Testis (tissue), 3 donors: ENCODE data around the gene SBNO2. TPM values are rescaled to one million over a fixed set of nuclear protein-coding genes. Genes with fewer than 3 reads are reported as not detected.

Source experiments
- DNase-seq: peaks from one replicate; pipeline ENCODE4 v3.0.0-alpha.2; 2019
- H3K27ac ChIP-seq, 2 donors: fragments of 200-600 bp; sonication (generic); one replicate each; pipeline ENCODE4 v1.5.1; 2019
- H3K27me3 ChIP-seq: fragments of 200-600 bp; sonication (generic); one replicate; pipeline ENCODE4 v1.5.1; 2019
- H3K36me3 ChIP-seq: fragments of 200-600 bp; sonication (generic); one replicate; pipeline ENCODE4 v1.5.1; 2017; ENCODE audit warnings: low read depth; ENCODE audit errors: missing control alignments
- H3K4me1 ChIP-seq: fragments of 200-600 bp; sonication (generic); one replicate; pipeline ENCODE4 v1.5.1; 2019
- H3K4me3 ChIP-seq, 2 donors: fragments of 200-600 bp; sonication (generic); one replicate each; pipeline ENCODE4 v1.5.1; 2017 to 2019
- H3K9me3 ChIP-seq: fragments of 200-600 bp; sonication (generic); one replicate; pipeline ENCODE4 v1.5.1; 2017
- POLR2A ChIP-seq: fragments of 450-650 bp; IDR thresholded peaks from one replicate; pipeline ENCODE4 v1.6.1; 2017; ENCODE audit warnings: antibody characterized with exemption, mild to moderate bottlenecking, moderate library complexity
- WGBS, 2 donors: methylation state at CpG; one replicate each; pipeline ENCODE4 v1.1.5; 2018; 5-methylcytosine and 5-hydroxymethylcytosine counted together
- intact Hi-C: fragments of 100-400 bp; cut with DNase I; formaldehyde crosslinking; loops from one replicate; pipeline ENCODE4 v1.15.1; 2023; ENCODE audit warnings: low total_unique reads
- polyA plus RNA-seq: library from polyadenylated mRNA; stranded (reverse); fragments of 350-450 nt; fragmentation: Illumina TruSeq; extraction: RNeasy Lipid Tissue Mini Kit (QIAGEN cat#74804); gene quantifications from one replicate; pipeline ENCODE4 v1.2.3, GENCODE V29; 2014; ENCODE audit warnings: low read depth, low replicate concordance; ENCODE audit not compliant: insufficient read depth
- total RNA-seq, 2 donors: library from RNA; depleted of rRNA; stranded (reverse); fragments of >200 nt; gene quantifications; one replicate each; pipeline ENCODE4 v1.2.3, GENCODE V29; 2016
- TF ChIP-seq, protein P1 (sequence below), 3 experiments: fragments of 450-650 bp in 2 of 3; fragments of 200-600 bp in 1 of 3; sonication (generic) in 1 of 3; IDR thresholded peaks; one replicate each; pipeline ENCODE4 v1.5.1; 2016 to 2019; ENCODE audit warnings: antibody characterized with exemption in 3 of 3, mild to moderate bottlenecking in 2 of 3, moderate library complexity in 1 of 3

The SBNO2 gene
- total and polyA plus RNA-seq, 3 donors from 2014 or later = 34.3 to 65.0 (median 58.9) TPM

DNA sequence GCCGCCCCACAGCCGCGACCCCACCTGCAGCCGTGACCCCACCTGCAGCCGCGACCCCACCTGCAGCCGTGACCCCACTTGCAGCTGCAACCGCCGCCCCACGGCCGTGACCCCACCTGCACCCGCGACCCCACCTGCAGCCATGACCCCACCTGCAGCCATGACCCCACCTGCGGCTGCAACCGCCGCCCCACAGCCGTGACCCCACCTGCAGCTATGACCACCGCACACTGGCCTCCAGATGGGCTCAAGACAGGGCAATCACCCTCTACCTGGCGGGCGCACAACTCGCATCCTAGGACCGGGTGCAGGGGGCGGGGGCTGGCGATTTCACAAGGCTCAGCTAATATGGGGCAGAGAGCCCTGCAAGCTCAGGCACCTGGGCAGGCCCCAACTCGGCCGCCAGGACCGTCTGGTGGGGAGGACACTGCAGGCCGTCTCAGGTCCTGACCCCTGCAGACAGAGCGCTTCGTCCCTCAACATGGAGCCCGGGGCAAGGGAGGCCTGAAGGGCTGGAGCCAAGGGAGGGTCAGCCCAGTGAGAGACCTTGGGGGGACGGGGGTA, 15.1 kb downstream of the SBNO2 start:
- Histone ChIP-seq H3K4me1 (peaks cover 27% of the 10 kb centered on the region), H3K27me3 (no peaks in the 10 kb centered on the region), H3K27ac (no peak overlapping the region), H3K9me3 (no peaks in the 10 kb centered on the region), H3K4me3 (no peak overlapping the region), H3K36me3 (no peaks in the 10 kb centered on the region)
- TF ChIP-seq, protein P1, sequence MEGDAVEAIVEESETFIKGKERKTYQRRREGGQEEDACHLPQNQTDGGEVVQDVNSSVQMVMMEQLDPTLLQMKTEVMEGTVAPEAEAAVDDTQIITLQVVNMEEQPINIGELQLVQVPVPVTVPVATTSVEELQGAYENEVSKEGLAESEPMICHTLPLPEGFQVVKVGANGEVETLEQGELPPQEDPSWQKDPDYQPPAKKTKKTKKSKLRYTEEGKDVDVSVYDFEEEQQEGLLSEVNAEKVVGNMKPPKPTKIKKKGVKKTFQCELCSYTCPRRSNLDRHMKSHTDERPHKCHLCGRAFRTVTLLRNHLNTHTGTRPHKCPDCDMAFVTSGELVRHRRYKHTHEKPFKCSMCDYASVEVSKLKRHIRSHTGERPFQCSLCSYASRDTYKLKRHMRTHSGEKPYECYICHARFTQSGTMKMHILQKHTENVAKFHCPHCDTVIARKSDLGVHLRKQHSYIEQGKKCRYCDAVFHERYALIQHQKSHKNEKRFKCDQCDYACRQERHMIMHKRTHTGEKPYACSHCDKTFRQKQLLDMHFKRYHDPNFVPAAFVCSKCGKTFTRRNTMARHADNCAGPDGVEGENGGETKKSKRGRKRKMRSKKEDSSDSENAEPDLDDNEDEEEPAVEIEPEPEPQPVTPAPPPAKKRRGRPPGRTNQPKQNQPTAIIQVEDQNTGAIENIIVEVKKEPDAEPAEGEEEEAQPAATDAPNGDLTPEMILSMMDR (IDR thresholded peaks at IDR 0.05) = no peak
- TF ChIP-seq POLR2A = no peak
- 94% methylated on average over 25 to 26 of the region's 32 CpGs for WGBS, 2 donors
- no peak for DNase-seq
- intact Hi-C loops = no loop called here

DNA sequence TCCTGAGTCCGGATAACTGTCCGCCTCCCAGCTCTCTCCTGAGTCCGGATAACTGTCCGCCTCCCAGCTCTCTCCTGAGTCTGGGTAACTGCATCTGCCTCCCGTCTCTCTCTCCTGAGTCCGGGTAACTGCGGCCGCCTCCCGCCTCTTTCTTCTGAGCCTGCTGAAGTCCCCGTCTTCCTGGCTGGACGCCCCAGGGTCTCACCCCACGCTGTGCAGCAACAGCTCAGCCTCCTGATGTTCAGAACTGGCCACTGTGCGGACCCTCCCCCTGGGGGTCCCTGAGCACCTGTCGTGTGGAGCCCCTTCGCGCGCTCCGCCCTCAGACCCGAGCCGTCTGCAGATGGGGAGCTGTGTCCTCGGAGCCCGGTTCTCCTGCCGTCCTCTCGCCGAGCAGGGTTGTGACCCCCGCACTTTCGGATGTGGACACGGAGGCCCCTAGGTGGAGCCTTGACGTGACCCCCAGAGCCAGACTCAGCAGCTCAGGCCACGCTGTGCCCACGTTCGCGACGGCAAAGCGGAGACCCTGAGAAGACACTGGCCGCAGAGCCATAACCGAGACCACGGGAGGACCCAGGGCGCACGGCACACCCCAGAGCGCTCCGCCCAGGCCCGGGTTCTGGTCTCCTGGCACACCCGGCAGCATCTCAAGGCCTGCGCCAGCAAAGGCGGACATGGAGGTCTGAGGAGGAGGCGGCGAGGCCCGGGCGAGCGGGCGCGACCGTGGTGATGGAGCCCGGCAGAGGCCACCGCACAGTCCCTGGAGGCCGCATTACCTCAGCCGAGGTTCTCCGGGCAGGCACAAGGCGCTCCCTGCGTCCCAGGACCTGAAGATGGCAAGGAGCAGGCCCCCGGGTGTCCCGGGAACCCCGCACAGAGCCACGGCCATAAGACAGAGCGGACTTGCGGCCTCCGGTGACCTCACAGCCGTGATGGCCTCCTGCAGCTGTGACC, 15.9 kb downstream of the SBNO2 start:
- peaks cover 26% of the 10 kb centered on the region for H3K4me1 ChIP-seq
- no peak for DNase-seq

DNA sequence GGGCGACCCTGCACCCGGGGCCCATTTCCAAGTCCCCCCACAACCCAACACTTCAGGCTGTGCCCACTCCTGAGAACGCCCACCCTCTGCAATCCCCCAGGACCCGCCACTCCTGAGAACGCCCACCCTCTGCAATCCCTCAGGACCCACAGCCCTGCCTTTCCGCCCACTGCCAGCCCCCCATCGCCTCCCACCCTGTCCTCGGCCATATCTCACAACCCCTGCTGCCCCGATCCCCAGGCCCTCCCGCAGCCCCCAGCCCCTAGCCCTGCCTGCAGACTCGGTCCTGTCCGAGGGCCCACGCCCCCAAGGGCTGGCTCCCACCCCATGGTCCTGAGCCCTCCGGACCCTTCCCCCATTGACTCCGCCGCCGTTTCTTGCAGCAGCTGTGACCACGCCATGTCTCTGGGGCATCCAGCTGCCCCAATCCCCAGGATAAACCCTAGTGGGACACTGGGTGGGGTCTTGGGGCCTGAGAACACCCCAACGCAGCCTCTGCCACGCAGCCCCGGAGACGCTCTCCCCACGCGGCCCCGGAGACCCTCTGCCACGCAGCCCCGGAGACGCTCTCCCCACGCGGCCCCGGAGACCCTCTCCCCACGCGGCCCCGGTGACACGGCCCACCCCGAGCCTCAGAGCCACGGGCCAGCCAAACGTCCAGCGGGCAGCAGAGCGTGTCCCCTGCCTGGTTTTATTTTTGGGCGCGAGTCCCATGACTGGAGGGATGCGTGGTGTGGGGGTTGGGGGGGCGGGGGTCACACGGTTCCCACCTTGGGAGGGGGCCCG, 17.0 kb downstream of the SBNO2 start:
- no peaks in the 10 kb centered on the region for H3K36me3 ChIP-seq
- 94% methylated on average over 39 to 46 of the region's 46 CpGs for WGBS, 2 donors
- H3K27me3 ChIP-seq = no peaks in the 10 kb centered on the region
- H3K9me3 ChIP-seq = no peaks in the 10 kb centered on the region
- TF ChIP-seq, protein P1 (IDR thresholded peaks at IDR 0.05) = no peak
- no peak for TF ChIP-seq POLR2A
- no peak for DNase-seq
- H3K4me1 ChIP-seq = peaks cover 30% of the 10 kb centered on the region
- H3K27ac ChIP-seq = no peak overlapping the region
- intact Hi-C loops = no loop called here
- no peak overlapping the region for H3K4me3 ChIP-seq

More for the DNA sequence above, 15.9 kb downstream of the SBNO2 start:
- WGBS, 2 donors = 94% methylated on average over 29 to 69 of the region's 69 CpGs
- H3K27ac ChIP-seq = no peak overlapping the region
- no peaks in the 10 kb centered on the region for H3K27me3 ChIP-seq
- H3K4me3 ChIP-seq = no peak overlapping the region
- intact Hi-C loops = no loop called here
- no peaks in the 10 kb centered on the region for H3K36me3 ChIP-seq
- H3K9me3 ChIP-seq = no peaks in the 10 kb centered on the region
- TF ChIP-seq POLR2A = no peak
- TF ChIP-seq, protein P1 (IDR thresholded peaks at IDR 0.05) = no peak

DNA sequence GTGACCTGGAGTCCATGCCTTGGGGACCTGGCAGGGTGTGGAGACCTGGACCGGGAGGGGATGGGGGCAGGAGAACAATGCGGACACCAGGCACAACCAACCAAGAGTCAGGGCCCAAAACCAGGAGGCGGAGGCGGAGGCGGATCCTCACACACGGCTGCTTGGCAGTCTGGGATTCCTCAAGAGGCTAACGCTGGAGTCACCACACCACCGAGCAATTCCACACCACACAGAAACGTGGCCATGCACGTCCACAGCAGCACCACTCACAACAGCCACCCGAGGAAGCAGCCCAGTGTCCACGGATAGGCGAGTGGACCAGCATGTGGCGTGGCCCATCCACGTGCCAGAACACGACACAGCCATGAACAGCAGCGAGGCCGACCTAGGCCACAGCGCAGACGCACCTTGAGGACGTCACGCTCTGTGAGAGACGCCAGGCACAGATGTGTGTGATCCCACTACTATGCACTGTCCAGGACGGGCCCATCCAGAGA, 17.7 kb downstream of the SBNO2 start:
- Histone ChIP-seq H3K27me3 (no peaks in the 10 kb centered on the region), H3K9me3 (no peaks in the 10 kb centered on the region), H3K4me3 (no peak overlapping the region), H3K27ac (no peak overlapping the region), H3K4me1 (peaks cover 31% of the 10 kb centered on the region), H3K36me3 (no peaks in the 10 kb centered on the region)
- no peak for DNase-seq
- 88 to 100% methylated on average over 6 to 24 of the region's 24 CpGs for WGBS, 2 donors
- no peak for TF ChIP-seq POLR2A
- TF ChIP-seq, protein P1 (IDR thresholded peaks at IDR 0.05) = no peak
- intact Hi-C loops = no loop called here
